NCI-H345 treated with DMSO at 0.1 percent for 48 hours (cell line): ENCODE data around the gene ANXA9.

Experiments used
- DNase-seq: peaks from one replicate; lab custom pipeline; 2025; ENCODE audit not compliant: unreplicated experiment; lab: John Stamatoyannopoulos, UW

ANXA9 gene

DNA sequence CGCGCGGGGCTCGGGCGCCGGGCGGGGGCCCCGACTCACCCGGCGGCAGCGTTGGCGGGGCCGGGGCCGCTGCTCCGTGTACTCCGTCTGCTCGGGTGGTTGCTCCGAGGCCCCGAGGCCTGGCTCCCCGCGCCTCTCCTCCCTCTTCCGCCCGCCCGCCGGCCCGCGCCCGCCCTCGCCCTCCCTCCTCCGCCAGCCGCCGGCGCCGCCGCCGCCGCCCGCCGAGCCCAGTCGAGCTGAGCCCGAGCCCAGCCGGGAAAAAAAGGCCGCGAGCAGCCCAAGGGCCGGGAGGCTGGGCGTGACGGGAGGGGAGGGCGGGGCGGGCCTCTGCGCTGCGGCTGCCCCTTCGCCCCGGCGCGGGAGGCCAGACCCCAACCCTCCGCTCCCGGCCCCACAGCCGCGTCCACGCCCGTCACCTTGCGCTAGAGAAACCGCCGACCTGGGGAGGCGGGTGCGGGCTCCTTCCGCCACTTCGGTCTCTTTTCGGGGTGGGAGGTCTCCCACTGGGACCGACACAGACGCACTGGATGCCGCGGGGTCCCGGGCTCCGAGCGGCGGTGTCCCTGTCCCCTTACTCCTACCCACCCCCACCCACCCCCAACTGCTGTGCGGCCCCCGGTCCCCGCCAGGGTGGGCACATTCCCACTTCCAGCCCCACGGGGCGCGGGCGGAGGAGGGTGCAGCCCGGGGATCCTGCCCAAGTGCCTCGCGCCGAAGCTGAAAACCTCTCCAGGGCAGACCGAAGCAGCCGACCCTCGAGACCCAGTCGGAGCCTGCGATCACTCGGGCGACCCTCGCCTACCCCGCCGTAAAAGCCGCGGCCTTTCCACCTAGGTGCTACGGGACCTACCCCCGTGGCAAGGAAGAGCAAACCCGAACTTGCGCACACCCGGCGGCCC is 7.3 kb upstream of the ANXA9 start, which contains the start of gene CERS2:
Gene CERS2 (minus strand): TSS at position 256 of the 899 bp plus-strand sequence. CDS start 5,745 bp downstream, outside the sequence.
- peak; percentile 44 for DNase-seq

DNA sequence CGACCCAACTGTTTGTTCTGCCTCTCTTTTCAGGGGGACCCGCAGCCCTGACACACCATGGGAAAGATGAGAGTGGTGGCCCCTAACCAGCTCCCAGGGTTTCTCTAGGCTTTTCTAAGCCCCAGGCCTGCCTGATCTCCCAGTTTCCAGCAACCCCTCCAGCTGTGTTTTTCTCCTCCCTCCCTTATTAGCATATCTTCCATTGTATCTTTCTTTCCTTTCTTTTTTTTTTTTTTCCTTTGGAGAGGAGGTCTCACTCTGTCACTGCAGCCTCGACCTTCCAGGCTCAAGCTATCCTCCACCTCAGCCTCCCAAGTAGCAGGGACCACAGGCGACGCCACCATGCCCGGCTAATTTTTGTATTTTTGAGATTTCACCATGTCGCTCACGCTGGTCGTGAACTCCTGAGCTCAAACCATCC is 5.7 kb upstream of the ANXA9 start:
- DNase-seq: no peak

DNA sequence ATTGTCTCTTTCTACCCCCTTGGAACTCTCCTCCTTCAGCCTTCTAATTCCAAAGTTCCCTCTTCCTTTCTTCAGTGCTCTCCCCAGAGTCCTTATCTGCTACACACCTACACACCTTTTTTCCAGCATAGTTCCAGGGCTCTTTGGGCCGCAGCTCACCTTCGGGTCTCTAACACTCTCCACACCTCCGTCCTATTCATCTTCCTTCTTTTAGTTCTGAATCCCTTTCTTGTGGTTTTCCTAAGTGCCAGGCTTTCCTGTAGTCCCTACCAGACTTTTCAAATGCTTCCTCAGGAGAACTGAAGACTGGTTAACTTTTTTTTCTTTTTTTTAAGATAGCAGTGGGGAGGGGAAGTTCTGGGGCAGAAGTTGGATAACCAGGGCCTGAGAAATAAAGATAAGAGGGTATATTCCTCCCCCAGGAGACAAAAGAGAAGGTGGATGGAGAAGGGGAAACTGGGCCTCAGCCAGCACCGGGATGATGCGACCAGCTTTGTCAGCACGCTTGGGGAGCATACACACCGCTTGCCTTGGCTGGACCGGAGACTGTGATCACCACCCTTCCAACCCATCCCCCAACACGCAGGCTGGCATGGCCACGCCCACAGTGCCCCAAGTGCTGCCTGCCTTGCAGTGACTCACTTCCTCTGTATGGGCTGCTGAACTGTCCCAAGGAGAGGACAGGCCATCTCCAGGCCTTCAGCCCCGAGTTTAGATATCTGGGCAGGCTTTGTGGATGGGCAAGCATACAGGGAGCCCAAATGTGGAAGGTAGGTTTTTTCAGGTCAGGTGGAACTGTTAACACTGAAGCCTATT is 5.0 kb upstream of the ANXA9 start:
- DNase-seq: no peak

DNA sequence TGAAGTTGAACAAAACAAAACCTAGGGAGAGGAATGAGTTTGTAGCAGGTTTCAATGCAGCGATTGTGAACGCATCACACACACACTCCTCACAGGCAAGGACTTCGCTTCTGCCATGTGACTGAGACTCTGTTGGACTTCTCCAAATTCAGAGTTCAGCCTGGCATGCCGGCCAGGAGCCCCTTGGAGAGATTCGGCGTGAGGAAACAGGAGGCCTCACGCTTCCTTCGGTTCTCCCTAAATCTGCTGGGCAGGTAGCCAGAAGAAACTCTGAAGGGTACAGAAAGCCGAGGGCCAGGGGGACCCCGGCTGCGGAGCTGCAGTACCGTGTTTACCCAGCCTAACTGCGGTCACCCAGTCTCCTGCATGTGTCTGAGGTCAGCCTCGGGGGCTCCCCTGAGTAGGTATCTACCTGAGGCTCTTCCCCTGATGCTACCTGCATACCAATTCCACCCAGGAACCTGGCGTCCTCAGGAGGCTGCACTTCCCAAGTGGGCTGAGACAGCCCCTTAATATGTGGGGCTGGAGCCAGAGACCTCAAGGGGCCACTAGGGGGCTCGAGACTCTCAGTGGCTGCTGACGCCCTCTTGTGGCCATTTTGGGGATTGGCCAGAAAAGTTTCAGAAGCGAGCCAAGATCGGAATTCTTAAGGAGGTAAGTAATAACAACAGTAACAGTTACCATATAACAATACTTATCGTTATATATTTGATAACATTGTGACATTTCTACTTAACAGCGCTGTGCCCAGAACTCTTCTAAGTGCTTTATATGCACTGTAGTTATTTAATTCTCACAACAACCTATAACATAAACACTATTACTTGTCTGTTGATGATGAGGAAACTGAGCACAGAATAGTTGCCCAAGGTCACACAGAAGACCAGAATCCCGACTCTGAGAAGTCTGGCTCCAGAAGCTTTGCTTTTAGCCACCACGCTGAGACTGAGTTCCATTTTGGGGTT is 2.7 kb upstream of the ANXA9 start:
- peak; percentile 96 for DNase-seq

DNA sequence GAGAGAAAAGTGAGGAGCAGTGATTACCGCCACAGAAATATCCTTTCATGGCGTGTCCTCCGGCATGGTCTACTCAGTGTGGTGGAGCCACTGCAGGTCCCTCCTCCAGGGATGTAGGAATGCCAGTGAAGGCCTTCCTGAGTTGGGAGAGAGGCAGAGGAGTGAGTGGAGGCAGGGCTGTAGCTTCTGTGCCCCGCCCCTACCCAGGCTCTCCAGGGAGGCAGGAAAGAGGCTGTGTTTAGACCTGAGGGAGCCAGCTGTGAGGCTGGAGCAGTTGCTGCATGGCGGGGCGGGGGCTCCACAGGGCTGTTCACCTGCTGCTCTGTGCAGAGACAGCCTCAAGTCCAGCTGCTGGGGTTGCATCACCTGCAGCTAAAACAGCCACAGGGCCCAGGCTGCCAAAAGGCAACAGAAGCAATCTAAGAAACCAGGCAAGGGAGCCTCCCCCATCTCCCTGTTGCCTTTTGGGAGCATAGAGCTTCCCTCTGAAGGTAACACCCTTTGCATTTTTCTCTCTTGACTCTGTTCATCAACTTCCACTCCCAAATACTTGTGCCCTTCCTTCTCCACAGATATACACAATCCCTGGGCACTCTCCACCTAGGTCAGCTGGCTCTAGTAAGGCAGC is 801 bp upstream of the ANXA9 start:
- DNase-seq: peak; percentile 96

DNA sequence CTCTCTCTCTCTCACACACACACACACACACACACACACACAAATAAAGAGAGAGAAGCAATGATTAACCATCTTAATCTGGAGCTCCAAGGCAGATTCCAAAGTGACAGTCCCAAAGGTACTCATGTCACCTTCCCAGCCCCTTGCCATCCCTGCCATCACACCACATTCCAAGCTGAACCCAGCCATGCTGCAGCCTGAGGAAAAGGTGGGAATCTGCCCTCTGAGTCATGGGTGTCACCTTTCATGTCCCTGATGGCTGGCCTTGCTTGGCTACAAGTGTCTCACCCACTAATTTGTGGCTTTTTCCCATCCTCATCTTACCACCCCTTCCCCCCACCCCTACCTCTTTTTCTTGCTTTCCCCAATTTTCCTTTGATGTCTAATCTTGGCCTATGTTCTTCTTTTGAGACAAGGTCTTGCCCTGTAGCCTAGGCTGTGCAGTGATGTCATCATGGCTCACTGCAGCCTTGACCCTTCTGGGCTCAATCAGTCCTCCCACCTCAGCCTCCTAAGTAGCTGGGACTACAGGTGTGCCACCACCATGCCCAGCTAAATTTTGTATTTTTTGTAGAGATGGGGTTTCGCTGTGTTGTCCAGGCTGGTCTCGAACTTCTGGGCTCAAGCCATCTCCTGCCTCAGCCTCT is 3.2 kb downstream of the ANXA9 start:
- no peak for DNase-seq

DNA sequence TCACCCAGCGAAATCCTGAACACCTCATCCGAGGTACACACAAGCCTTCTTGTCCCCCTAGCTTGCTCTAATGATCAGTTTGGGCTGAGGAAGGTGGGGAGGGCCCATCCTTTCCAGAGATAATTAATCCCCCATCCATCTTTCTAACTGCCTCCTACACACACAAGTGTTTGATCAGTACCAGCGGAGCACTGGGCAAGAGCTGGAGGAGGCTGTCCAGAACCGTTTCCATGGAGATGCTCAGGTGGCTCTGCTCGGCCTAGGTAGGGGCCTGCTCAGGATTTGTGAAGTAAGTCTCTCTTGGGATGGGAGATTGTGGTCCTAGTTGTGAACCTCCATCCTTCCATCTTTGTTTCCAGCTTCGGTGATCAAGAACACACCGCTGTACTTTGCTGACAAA is 5.8 kb downstream of the ANXA9 start:
- DNase-seq: peak; percentile 22

DNA sequence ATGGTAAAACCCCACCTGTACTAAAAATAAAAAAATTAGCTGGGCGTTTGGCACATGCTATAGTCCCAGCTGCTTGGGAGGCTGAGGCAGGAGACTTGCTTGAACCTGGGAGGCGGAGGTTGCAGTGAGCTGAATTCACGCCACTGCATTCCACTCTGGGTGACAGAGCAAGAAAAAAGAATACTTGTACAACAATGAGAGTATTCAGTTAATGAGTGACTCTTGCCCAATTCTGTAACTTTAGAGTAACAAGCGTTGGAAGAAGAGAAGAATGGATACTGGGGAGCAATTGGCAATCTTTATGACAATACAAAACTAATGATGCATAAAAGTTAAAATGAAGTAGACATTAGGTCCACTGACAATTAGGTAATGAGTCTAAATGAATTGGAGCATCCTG is 10.5 kb downstream of the ANXA9 start:
- no peak for DNase-seq

DNA sequence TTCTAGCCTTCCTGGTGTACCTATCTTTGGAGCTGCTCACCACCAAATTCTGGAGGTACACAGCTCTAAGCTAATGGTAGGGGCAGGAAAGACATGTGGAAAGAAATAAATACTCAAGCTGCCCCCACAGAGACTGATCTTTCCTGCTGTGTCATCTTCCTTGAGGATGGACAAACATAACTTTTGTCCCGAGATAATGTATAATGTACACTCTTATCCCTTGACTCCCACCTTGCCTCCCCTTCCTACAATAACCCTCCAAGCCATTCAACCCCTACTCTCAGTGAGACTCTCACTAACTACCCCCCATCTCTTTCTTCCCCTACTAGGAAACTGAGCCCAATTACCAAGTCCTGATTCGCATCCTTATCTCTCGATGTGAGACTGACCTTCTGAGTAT is 12.2 kb downstream of the ANXA9 start:
- no peak for DNase-seq

DNA sequence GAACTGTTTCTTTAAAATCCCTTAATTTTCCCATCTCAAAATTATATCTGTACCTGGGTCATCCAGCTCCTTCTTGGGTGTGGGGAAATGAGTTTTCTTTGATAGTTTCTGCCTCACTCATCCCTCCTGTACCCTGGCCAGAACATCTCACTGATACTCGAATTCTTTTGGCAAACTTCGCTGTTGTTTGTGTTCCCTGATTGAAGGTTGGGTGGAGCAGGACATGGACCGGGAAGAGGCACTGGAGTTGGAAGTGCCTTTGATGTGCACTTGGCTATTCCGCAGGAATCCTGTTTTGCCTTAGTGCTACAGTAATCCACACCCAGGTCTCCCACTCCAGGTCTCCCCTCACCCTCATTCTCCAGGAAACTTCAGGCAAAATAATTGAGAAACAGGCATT is 13.4 kb downstream of the ANXA9 start:
- DNase-seq: no peak

DNA sequence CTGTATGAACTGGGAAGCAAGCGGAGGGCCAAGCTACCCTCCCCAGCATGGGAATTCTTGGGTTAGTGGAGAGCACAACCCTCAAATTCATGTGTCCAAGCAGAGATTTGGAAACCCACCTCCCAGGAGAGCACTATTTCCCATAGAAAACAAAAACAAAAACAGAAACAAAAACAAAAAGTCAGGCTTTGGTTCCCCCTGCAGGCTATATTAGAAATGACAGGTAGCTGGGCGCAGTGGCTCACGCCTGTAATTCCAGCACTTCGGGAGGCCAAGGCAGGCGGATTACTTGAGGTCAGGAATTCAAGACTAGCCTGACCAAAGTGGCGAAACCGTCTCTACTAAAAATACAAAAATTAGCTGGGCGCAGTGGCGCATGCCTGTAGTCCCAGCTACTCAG is 13.8 kb downstream of the ANXA9 start:
- DNase-seq: peak; percentile 29

DNA sequence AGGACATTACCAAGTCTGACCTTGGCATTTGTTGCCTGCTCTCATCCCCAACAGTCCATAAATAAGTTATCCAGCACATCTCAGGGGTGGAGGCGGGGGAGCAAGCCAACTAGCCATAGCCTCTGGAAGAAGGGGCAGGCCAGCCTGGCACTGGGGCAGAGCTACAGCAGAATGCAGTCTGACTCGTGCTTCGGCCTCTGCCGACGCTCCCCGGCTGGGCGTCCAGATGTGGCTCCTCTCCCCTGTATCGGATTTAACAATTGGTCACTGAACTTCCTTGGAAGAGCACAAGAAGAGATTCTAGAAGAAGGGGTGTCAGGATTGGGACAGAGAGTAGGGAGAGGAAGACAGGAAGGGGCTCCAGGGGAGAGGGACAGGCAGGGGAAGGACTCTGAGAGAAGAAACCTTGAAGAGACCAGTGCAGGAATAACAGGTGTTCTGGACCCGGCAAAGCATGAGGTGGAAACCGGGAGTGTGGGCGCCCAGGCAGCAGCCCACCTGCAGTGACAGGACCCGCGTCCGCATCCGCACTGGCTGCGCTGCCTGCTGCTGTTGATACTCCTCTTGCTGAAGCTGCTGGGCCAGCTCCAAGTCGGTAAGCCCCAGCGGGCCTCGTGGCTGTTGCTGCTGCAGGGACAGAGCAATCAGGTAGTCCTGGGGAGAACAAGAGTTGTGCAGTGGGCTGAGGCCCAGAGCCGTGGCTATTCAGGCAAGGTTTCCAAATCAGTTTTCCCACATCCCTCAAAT is 15.2 kb downstream of the ANXA9 start:
- DNase-seq: no peak

DNA sequence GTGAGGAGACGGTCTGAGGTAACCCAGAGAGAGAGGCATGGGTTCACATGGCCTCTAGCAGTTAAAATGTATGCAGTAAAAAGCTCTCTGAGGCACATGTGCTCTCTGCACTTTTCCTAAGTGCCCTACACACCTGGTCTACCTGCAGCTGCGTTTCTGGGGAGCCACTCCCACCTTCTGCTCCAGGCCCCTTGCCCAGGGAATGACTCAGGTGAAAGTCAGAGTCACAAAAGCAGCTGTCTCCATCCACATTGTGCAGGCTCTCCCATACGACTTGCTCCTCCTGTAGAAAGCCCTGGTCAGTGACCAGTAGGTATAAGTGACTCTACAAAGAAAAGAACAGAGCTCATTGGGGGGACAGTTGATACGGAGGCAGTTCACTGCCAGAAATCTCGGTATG is 15.9 kb downstream of the ANXA9 start:
- no peak for DNase-seq

DNA sequence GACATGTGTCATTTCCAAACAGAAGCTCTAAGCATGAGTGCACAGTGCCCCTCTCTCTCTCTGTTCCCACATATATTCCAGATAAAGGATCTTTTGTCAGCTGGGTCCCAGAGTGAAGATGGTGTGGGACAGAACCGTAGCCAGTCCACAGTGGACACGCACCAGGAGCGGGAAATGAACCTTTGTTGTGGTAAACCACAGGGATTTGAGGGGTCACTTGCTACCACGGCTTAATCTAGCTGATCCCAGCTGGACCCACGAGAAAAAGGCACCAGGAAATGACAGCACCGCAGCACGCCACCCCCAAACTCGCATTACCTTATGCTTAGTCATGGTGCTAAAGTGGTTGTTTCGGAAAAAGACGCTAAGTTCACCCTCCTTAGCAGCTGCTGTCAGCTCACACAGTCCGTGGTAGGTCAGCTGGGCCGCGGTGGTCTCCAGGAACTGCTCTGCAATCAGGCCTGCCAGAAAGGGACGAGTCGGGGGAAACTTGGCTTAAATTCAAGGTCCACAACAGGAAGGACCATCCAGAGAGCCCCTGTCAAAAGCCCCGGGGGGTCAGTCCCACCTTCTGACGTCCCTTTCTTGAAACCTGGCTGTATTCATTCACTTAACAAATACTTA is 17.1 kb downstream of the ANXA9 start:
- no peak for DNase-seq

DNA sequence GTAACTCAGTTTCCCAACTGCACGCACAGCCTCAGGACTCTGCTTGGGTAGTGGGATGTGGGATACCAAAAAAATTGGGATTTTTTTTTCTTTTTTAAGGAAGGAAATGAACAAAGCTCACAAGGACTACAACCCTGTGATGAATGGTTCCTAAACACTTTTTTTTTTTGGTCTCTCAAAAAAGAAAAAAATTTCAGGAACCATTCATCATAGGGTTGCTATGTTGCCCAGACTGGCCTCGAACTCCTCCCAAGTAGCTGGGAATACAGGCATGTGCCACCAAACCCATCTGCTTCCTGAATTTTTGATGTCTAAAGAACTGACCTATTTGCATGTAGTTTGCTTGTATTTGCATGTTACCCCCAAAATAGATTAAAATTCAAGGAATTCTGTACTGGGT is 17.8 kb downstream of the ANXA9 start:
- no peak for DNase-seq

DNA sequence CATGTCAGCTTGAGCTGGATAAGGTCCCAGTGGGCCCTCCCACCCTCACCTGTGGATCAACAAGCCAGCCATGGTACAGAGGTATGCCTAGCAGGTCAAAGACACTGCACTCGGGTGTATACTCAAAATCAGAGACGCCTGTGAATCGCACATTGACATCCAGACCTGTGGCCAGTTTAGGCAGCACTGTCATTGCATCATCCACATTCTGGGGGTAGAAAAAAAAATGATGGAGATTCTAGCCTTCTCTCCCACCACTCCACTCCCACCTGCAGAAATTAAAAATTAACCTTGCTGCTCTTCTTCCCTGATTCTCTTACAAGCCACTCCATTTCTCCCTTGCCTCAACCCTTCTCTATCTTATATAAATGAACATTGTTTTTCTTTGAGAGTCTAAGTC is 18.3 kb downstream of the ANXA9 start:
- no peak for DNase-seq

DNA sequence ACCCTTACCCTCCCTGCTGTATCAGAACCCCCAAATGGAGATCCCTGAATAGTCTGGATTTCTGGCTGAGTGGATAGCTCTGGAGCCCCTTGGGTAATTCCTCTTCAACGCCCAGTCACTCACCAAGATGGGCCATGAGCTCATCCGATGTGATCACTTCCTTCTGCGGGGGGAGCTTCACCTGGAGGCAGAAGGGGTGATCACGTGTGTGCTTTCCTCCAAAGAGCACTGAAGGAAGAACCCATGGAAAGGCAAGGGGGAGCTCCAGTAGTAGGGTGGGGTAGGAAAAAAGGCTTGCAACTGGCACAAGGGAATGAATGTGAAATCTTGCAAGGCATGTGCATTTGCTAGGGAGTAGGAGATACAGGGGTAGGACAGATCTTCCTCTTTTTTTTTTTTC is 19.5 kb downstream of the ANXA9 start:
- no peak for DNase-seq

DNA sequence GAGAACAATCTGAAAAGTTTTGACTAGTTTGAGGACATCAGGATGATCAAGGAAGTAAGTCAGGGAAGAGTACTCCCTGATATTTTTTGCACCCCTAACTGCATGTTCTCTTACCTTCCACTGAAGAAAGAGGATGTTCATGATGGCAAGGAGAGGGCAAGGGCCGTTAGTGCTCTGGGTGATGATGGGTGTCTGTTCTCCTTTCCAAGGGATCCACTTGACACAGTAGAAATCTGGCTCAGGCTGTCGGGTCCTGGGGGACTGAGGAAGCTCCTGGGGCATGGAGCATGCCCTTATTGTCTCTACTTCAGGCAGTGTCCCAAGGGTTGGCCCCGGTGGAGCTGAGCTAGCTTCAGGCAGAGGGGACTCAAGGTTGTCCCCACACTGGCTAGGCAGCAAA is 20.0 kb downstream of the ANXA9 start:
- DNase-seq: no peak

DNA sequence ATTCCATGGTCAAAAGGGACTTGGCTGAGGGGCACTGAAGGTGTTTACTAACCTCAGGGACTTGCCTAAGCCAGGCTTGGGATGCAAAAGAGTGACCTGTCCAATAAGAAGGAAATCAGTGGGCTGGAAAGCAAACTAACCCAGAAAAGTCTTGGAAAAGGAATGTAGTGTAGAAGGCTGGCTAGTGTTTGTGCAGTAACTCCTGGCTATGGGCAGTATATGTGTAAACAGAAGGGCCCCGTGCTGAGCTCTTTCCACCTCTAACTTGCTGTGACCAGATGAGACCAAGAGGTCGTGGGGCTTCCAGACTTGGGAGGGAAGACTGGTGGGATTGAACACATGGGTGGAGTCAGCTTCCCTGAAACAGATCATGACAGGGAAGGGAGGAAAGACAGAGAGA is 20.5 kb downstream of the ANXA9 start:
- no peak for DNase-seq
